T-helper 1 cell treated with Interleukin-12 subunit alpha and Interleukin-12 subunit beta and Interleukin-4 antibody, amounts not matched to agents 30 ng/mL and 1 ng/mL, for 36 hours (primary cell): ENCODE measurements around the gene CYB5A. TPM values are rescaled to one million over a fixed set of nuclear protein-coding genes. Genes with fewer than 3 reads are reported as not detected.

Source experiments
- intact Hi-C: fragments of 100-400 bp; cut with micrococcal nuclease; formaldehyde crosslinking; loops from one replicate; pipeline ENCODE4 v1.15.1; 2024
- total RNA-seq: library from RNA; stranded (reverse); gene quantifications from 2 replicates; pipeline ENCODE4 v1.2.3, GENCODE V29; 2022

CYB5A gene
- total RNA-seq, 1 donor from 2014 or later, result 34.3 TPM

- intact Hi-C loops, result no loop called here
Observed at GRCh38 chr18:74249181-74249968, 42.4 kb downstream of the CYB5A start.

GRCh38 chr18:74248595-74248994, 43.2 kb downstream of the CYB5A start:
- intact Hi-C loops, result no loop called here

GRCh38 chr18:74248189-74248588, 43.6 kb downstream of the CYB5A start:
- intact Hi-C loops, result no loop called here

- intact Hi-C loops, result no loop called here
Observed at GRCh38 chr18:74244554-74244953, 47.2 kb downstream of the CYB5A start.

GRCh38 chr18:74243127-74243526, 48.6 kb downstream of the CYB5A start:
- intact Hi-C loops, result no loop called here

- intact Hi-C loops, result loop anchor here (1.0 kb wide), 1 partner anchor 100 kb away; no protein-coding TSS in a partner anchor
Observed at GRCh38 chr18:74242438-74243096, 49.2 kb downstream of the CYB5A start.

- intact Hi-C loops, result loop anchor here (1.0 kb wide), 1 partner anchor 100 kb away; no protein-coding TSS in a partner anchor
Observed at GRCh38 chr18:74241970-74242369, 49.8 kb downstream of the CYB5A start.

GRCh38 chr18:74241426-74241825, 50.3 kb downstream of the CYB5A start:
- intact Hi-C loops, result no loop called here

GRCh38 chr18:74239567-74239966, 52.2 kb downstream of the CYB5A start:
- intact Hi-C loops, result no loop called here

GRCh38 chr18:74234326-74235171, 57.2 kb downstream of the CYB5A start:
- intact Hi-C loops, result no loop called here

- intact Hi-C loops, result no loop called here
Observed at GRCh38 chr18:74233933-74234325, 57.8 kb downstream of the CYB5A start.

GRCh38 chr18:74230922-74231714, 60.6 kb downstream of the CYB5A start:
- intact Hi-C loops, result no loop called here

GRCh38 chr18:74229891-74230290, 61.9 kb downstream of the CYB5A start:
- intact Hi-C loops, result no loop called here

GRCh38 chr18:74229005-74229404, 62.8 kb downstream of the CYB5A start:
- intact Hi-C loops, result no loop called here

GRCh38 chr18:74228312-74228711, 63.5 kb downstream of the CYB5A start:
- intact Hi-C loops, result no loop called here

GRCh38 chr18:74226666-74227065, 65.1 kb downstream of the CYB5A start:
- intact Hi-C loops, result no loop called here

- intact Hi-C loops, result no loop called here
Observed at GRCh38 chr18:74226156-74226555, 65.6 kb downstream of the CYB5A start.

GRCh38 chr18:74225193-74225840, 66.4 kb downstream of the CYB5A start:
- intact Hi-C loops, result no loop called here

- intact Hi-C loops, result no loop called here
Observed at GRCh38 chr18:74222710-74223494, 68.9 kb downstream of the CYB5A start.

GRCh38 chr18:74221081-74221480, 70.7 kb downstream of the CYB5A start:
- intact Hi-C loops, result no loop called here
